ENCODE results near the gene LITAF.

The LITAF gene

DNA sequence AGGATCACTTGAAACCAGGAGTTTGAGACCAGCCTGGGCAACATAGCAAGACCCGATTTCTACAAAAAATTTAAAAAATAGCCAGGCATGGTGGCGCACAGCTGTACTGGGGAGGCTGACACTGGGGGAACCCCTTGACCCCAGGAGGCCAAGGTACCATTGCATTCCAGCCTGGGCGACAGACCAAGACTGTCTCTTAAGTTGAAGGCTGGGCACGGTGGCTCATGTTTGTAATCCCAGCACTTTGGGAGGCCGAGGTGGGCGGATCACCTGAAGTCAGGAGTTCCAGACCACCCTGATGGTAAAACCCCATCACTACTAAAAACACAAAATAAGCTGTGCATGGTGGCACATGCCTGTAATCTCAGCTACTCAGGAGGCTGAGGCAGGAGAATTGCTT, 74.9 kb downstream of the LITAF start:
- no peak overlapping the region for H3K27ac ChIP-seq
- in situ Hi-C loops (cut with HindIII; ENCODE audit: low pct_ligation_motif_present, low sequenced_read_pairs), result no loop called here
- no peak for TF ChIP-seq CTCF (IDR thresholded peaks at IDR 0.05; ENCODE audit: low read depth, low read length, missing control alignments)
- no peaks in the 10 kb centered on the region for H3K27me3 ChIP-seq (replicated peaks)
- DNase-seq, result no peak
- H3K36me3 ChIP-seq (replicated peaks), result no peaks in the 10 kb centered on the region
- no peak overlapping the region for H3K4me3 ChIP-seq (ENCODE audit: low read depth, low read length)

DNA sequence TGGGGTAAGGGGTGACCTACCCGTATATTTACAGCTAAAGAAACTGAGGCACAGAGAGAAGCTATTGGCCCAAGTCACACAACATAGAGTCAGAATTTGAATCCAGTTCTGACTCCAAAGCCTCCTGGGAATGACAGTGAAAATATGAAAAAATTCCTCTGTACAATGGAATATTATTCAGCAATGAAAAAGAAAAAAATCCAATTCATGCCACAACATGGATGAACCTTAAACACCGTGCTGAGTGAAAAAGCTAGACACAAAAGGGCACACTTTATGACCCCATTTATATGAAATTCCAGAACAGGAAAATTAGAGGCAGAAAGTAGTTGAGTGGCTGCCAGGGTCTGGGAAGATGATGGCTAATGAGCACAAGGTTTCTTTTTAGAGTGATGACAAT, 75.4 kb downstream of the LITAF start:
- no peak for TF ChIP-seq CTCF (IDR thresholded peaks at IDR 0.05; ENCODE audit: low read depth, low read length, missing control alignments)
- no peak for DNase-seq
- no peak overlapping the region for H3K27ac ChIP-seq
- no peak overlapping the region for H3K4me3 ChIP-seq (ENCODE audit: low read depth, low read length)
- no peaks in the 10 kb centered on the region for H3K27me3 ChIP-seq (replicated peaks)
- in situ Hi-C loops (cut with HindIII; ENCODE audit: low pct_ligation_motif_present, low sequenced_read_pairs), result no loop called here
- no peaks in the 10 kb centered on the region for H3K36me3 ChIP-seq (replicated peaks)

DNA sequence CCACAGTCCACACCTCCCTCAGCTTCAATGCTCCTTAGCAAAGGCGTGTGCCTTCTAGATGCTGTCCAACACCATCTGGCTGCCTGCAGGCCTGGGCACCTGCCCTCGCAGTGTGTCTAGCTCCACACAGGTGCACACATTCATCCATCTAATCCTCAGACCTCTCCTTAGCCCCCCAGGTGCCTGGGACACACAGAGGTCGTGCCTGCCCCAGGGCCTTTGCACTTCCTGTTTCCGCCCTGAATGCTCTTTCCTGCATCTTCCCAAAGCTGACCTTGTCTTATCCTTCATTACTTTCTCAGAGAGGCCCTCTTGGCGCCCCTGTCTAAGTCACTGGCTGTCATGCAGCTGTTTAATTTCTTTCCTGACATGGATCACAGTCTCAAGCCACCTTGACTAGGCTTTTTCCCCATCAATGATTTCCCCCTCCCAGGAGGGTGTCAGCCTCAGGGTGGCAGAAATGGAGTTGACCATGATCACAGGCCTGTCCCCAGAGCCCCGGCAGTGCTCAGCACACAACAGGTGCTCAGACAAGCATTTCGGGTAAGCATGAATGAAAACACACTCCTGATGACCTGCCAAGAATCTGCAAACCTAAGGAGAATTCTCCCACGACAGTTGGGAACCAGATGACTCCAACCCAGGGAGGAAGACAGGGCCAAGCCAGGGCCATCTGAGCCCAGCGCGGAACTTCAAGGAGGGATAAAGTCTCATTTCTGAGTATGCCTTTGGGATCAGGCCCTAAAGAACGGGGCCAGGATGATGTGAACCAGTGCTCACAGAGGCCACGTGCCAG, 76.3 kb downstream of the LITAF start:
- H3K27me3 ChIP-seq (replicated peaks), result no peaks in the 10 kb centered on the region
- H3K36me3 ChIP-seq (replicated peaks), result no peaks in the 10 kb centered on the region
- DNase-seq, result no peak
- no peak overlapping the region for H3K4me3 ChIP-seq (ENCODE audit: low read depth, low read length)
- H3K27ac ChIP-seq, result no peak overlapping the region
- in situ Hi-C loops (cut with HindIII; ENCODE audit: low pct_ligation_motif_present, low sequenced_read_pairs), result no loop called here
- TF ChIP-seq CTCF (IDR thresholded peaks at IDR 0.05; ENCODE audit: low read depth, low read length, missing control alignments), result no peak

GRCh38 chr16:11507991-11508390, 78.7 kb downstream of the LITAF start:
- no peaks in the 10 kb centered on the region for H3K36me3 ChIP-seq (replicated peaks)
- H3K27me3 ChIP-seq (replicated peaks), result no peaks in the 10 kb centered on the region
- no peak overlapping the region for H3K4me3 ChIP-seq (ENCODE audit: low read depth, low read length)
- in situ Hi-C loops (cut with HindIII; ENCODE audit: low pct_ligation_motif_present, low sequenced_read_pairs), result no loop called here
- no peak for TF ChIP-seq CTCF (IDR thresholded peaks at IDR 0.05; ENCODE audit: low read depth, low read length, missing control alignments)
- no peak overlapping the region for H3K27ac ChIP-seq
- no peak for DNase-seq

DNA sequence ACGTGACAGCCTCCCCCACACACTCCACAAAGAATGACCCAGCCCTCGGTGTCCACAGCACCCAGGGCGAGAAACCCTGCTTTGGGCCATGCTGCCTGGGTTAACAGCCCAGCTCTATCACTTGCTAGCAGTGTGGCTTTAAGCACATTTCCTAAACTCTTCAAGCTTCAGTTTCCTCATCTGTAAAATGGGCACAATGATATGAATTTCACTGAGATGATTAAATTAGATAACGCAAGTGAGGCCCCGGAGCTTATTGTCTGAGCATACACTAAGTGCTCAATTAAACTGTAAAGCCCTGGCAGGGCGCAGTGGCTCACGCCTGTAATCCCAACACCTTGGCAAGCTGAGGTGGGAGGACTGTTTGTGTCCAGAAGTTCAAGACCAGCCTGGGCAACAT, 79.4 kb downstream of the LITAF start:
- H3K27me3 ChIP-seq (replicated peaks), result no peaks in the 10 kb centered on the region
- DNase-seq, result no peak
- TF ChIP-seq CTCF (IDR thresholded peaks at IDR 0.05; ENCODE audit: low read depth, low read length, missing control alignments), result no peak
- H3K36me3 ChIP-seq (replicated peaks), result no peaks in the 10 kb centered on the region
- no peak overlapping the region for H3K4me3 ChIP-seq (ENCODE audit: low read depth, low read length)
- in situ Hi-C loops (cut with HindIII; ENCODE audit: low pct_ligation_motif_present, low sequenced_read_pairs), result no loop called here
- H3K27ac ChIP-seq, result no peak overlapping the region

All from brain microvascular endothelial cell (primary cell).